ENCODE data around the gene VWA1. TPM values are rescaled to one million over a fixed set of nuclear protein-coding genes. Genes with fewer than 3 reads are reported as not detected.

The VWA1 gene
- total RNA-seq, 1 experiment from 2014 or later: 56.6 TPM

DNA sequence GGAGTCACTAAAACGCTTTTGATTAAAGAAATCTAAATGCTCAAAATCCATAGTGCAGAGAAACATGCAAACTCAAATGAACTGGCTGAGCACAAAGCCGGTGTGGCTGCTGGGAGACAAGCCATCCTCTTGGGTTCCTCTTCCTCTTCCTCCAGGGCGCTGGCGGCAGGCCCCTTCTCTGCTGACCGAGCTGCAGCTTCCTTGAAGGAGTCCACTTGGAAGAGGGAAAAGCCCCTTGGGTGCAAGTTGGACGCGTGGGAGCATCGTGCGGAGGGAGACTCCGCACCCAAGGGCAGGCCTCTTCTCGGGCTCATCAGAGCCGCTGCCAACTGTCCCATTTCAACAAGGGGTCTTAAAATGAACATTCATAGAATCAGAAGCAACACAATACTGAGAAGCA is 44.3 kb upstream of the VWA1 start:
- no peaks in the 10 kb centered on the region for H3K9me3 ChIP-seq (ENCODE audit: insufficient read depth, low read depth)
- peaks cover 18% of the 10 kb centered on the region; the same call in 1 of the 2 replicates for H3K79me2 ChIP-seq (ENCODE audit: low read depth)
- H3K9me2 ChIP-seq (ENCODE audit: insufficient read depth): no peaks in the 10 kb centered on the region
- intact Hi-C loops (cut with micrococcal nuclease; ENCODE audit: unreplicated experiment): no loop called here
- ChIA-PET CTCF (no interaction called here), POLR2A (ENCODE audit: unreplicated experiment) (no interaction called here)
- H3K27me3 ChIP-seq (ENCODE audit: insufficient read depth, low read depth): no peaks in the 10 kb centered on the region
- H3F3A ChIP-seq (ENCODE audit: insufficient read depth, low read depth): peaks cover 34% of the 10 kb centered on the region; the same call in 1 of the 2 replicates
- TF ChIP-seq, protein P1, sequence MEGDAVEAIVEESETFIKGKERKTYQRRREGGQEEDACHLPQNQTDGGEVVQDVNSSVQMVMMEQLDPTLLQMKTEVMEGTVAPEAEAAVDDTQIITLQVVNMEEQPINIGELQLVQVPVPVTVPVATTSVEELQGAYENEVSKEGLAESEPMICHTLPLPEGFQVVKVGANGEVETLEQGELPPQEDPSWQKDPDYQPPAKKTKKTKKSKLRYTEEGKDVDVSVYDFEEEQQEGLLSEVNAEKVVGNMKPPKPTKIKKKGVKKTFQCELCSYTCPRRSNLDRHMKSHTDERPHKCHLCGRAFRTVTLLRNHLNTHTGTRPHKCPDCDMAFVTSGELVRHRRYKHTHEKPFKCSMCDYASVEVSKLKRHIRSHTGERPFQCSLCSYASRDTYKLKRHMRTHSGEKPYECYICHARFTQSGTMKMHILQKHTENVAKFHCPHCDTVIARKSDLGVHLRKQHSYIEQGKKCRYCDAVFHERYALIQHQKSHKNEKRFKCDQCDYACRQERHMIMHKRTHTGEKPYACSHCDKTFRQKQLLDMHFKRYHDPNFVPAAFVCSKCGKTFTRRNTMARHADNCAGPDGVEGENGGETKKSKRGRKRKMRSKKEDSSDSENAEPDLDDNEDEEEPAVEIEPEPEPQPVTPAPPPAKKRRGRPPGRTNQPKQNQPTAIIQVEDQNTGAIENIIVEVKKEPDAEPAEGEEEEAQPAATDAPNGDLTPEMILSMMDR (conservative IDR thresholded peaks at IDR 0.05): no peak
- no peak for TF ChIP-seq EZH2 (IDR thresholded peaks at IDR 0.05; ENCODE audit: low read depth)
- no peak overlapping the region for H2AFZ ChIP-seq
- H4K20me1 ChIP-seq (ENCODE audit: insufficient read depth): peaks cover 20% of the 10 kb centered on the region
- no TSS peak for BruUV-seq (replicated peaks)
- no peaks in the 10 kb centered on the region for H3K4me1 ChIP-seq (replicated peaks; ENCODE audit: insufficient read depth)
- no peak overlapping the region for H3K4me2 ChIP-seq
- DNase-seq: no peak
- H3K4me3 ChIP-seq: no peak overlapping the region
- no peak overlapping the region for H3K27ac ChIP-seq
- peaks cover 54% of the 10 kb centered on the region for H3K36me3 ChIP-seq (ENCODE audit: low read depth)

DNA sequence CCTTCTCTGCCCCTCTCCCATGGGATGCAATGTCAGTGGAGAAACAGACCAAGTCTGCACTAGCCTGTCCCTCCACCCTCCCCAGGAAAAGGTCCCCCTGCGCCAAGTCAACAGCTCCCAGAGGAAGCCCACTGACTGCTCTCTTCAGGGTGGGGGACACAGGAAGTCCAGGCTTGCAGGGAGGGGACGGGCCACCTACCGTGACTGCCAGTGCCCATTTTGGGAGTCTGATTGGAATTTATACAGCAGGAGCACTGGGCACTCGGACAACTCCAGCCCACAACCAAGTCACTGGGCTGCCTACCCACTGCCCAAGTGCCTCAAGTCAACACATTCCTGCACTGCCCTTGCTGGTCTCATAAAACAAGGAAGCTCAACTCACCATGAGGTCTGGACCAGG is 42.5 kb upstream of the VWA1 start:
- Histone ChIP-seq H3F3A (ENCODE audit: insufficient read depth, low read depth) (peaks cover 46% of the 10 kb centered on the region; the same call in 1 of the 2 replicates), H3K4me2 (no peak overlapping the region), H3K36me3 (ENCODE audit: low read depth) (peaks cover 60% of the 10 kb centered on the region), H3K9me2 (ENCODE audit: insufficient read depth) (no peaks in the 10 kb centered on the region), H4K20me1 (ENCODE audit: insufficient read depth) (peaks cover 21% of the 10 kb centered on the region), H3K27ac (no peak overlapping the region), H3K27me3 (ENCODE audit: insufficient read depth, low read depth) (no peaks in the 10 kb centered on the region), H3K4me1 (replicated peaks; ENCODE audit: insufficient read depth) (peaks cover 10% of the 10 kb centered on the region), H3K79me2 (ENCODE audit: low read depth) (peaks cover 35% of the 10 kb centered on the region), H3K4me3 (no peak overlapping the region), H3K9me3 (ENCODE audit: insufficient read depth, low read depth) (no peaks in the 10 kb centered on the region), H2AFZ (no peak overlapping the region)
- CTCF ChIA-PET: no interaction called here
- intact Hi-C loops (cut with micrococcal nuclease; ENCODE audit: unreplicated experiment): no loop called here
- POLR2A ChIA-PET (ENCODE audit: unreplicated experiment): no interaction called here
- no peak for TF ChIP-seq EZH2 (IDR thresholded peaks at IDR 0.05; ENCODE audit: low read depth)
- TF ChIP-seq, protein P1 (conservative IDR thresholded peaks at IDR 0.05): no peak
- no peak for DNase-seq
- BruUV-seq (replicated peaks): no TSS peak

DNA sequence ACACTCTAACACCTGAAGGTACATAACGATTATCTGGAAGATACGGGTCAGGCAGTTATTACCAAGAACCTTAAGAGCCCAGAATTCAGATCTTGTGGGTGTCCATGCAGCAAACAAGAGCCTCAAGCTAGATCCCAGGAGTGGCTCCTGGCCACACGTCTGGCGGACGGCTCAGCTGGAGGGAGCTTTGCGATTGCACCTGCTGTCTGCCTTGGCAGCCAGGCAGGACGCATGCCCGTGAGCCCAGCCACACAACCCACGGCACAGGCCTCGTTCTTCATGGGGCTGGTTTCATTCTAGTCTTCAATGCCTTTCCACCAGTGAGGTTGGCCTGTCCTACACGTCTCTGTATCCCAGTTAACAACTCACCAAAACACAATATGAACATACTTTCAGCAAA is 42.1 kb upstream of the VWA1 start:
- TF ChIP-seq, protein P1 (conservative IDR thresholded peaks at IDR 0.05): no peak
- TF ChIP-seq EZH2 (IDR thresholded peaks at IDR 0.05; ENCODE audit: low read depth): no peak
- H3K27me3 ChIP-seq (ENCODE audit: insufficient read depth, low read depth): no peaks in the 10 kb centered on the region
- peaks cover 13% of the 10 kb centered on the region for H3K4me1 ChIP-seq (replicated peaks; ENCODE audit: insufficient read depth)
- no peak overlapping the region for H2AFZ ChIP-seq
- no peaks in the 10 kb centered on the region for H3K9me2 ChIP-seq (ENCODE audit: insufficient read depth)
- ChIA-PET POLR2A (ENCODE audit: unreplicated experiment) (no interaction called here), CTCF (no interaction called here)
- intact Hi-C loops (cut with micrococcal nuclease; ENCODE audit: unreplicated experiment): no loop called here
- no peak overlapping the region for H3K4me2 ChIP-seq
- no TSS peak for BruUV-seq (replicated peaks)
- no peak overlapping the region for H3K27ac ChIP-seq
- no peak overlapping the region for H3K4me3 ChIP-seq
- peaks cover 39% of the 10 kb centered on the region for H3K79me2 ChIP-seq (ENCODE audit: low read depth)
- peaks cover 58% of the 10 kb centered on the region for H3K36me3 ChIP-seq (ENCODE audit: low read depth)
- peaks cover 24% of the 10 kb centered on the region for H4K20me1 ChIP-seq (ENCODE audit: insufficient read depth)
- peaks cover 46% of the 10 kb centered on the region; the same call in 1 of the 2 replicates for H3F3A ChIP-seq (ENCODE audit: insufficient read depth, low read depth)
- no peak for DNase-seq
- no peaks in the 10 kb centered on the region for H3K9me3 ChIP-seq (ENCODE audit: insufficient read depth, low read depth)
